HEK293 (cell line): Measurements from ENCODE around the gene HDAC8.

ENCODE experiments used
- CTCF ChIP-seq: fragments of 450-650 bp; formaldehyde crosslinking; IDR thresholded peaks from 2 replicates; pipeline ENCODE4 v1.5.1; 2016; ENCODE audit warnings: missing biosample characterization, missing genetic modification characterization
- ZFP3 ChIP-seq: fragments of 450-650 bp; formaldehyde crosslinking; IDR thresholded peaks from 2 replicates; pipeline ENCODE4 v1.5.1; 2016; ENCODE audit warnings: low read depth, missing biosample characterization, missing genetic modification characterization
- ZNF433 ChIP-seq: fragments of 450-650 bp; formaldehyde crosslinking; IDR thresholded peaks from 2 replicates; pipeline ENCODE4 v1.5.1; 2016; ENCODE audit warnings: missing biosample characterization, missing genetic modification characterization, low read depth

- TF ChIP-seq ZFP3 (tag by site-specific recombination), result no peak
- no peak for TF ChIP-seq ZNF433 (tag by site-specific recombination)
- TF ChIP-seq CTCF (tag by site-specific recombination), result no peak
Observed at GRCh38 chrX:72421797-72422196, 150.8 kb downstream of the HDAC8 start.
